GM23338 (cell line): ENCODE measurements around the gene LPP. TPM values are rescaled to one million over a fixed set of nuclear protein-coding genes. Genes with fewer than 3 reads are reported as not detected.

Experiments used
- ATAC-seq: fragments of 200-7000 bp; cut with Tn5 transposase; 3 replicates; pipeline ENCODE4 v1.9.1; 2020
- DNase-seq: peaks from one replicate; pipeline ENCODE4 v3.0.0-alpha.2; 2015; ENCODE audit warnings: low spot score
- H2AFZ ChIP-seq: fragments of 200-600 bp; sonication (generic); 2 replicates; pipeline ENCODE4 v1.8.0; 2016; ENCODE audit warnings: antibody characterized with exemption, mild to moderate bottlenecking, moderate library complexity
- H3F3A ChIP-seq: fragments of 200-600 bp; sonication (generic); replicated peaks from 2 replicates; pipeline ENCODE4 v1.8.0; 2017; ENCODE audit warnings: antibody characterized with exemption, mixed run types, low read depth
- H3K27ac ChIP-seq: fragments of 200-600 bp; sonication (generic); 2 replicates; pipeline ENCODE4 v1.6.1; 2016; ENCODE audit warnings: low read depth
- H3K27me3 ChIP-seq: fragments of 200-600 bp; sonication (generic); 2 replicates; pipeline ENCODE4 v1.8.0; 2016; ENCODE audit warnings: mild to moderate bottlenecking, mixed run types, moderate library complexity; ENCODE audit not compliant: insufficient read depth
- H3K36me3 ChIP-seq: fragments of 200-600 bp; sonication (generic); 2 replicates; pipeline ENCODE4 v1.8.0; 2016; ENCODE audit warnings: mild to moderate bottlenecking; ENCODE audit not compliant: insufficient read depth
- H3K4me1 ChIP-seq: fragments of 200-600 bp; sonication (generic); 2 replicates; pipeline ENCODE4 v1.8.0; 2016; ENCODE audit warnings: mild to moderate bottlenecking, moderate library complexity; ENCODE audit not compliant: insufficient read depth
- H3K4me2 ChIP-seq: fragments of 200-600 bp; sonication (generic); 2 replicates; pipeline ENCODE4 v1.7.1; 2017; ENCODE audit warnings: mixed run types
- H3K4me3 ChIP-seq: fragments of 200-600 bp; sonication (generic); 2 replicates; pipeline ENCODE4 v1.6.1; 2016; ENCODE audit warnings: mixed run types
- H3K79me2 ChIP-seq: fragments of 200-600 bp; sonication (generic); replicated peaks from 2 replicates; pipeline ENCODE4 v1.8.0; 2017; ENCODE audit warnings: mild to moderate bottlenecking; ENCODE audit not compliant: insufficient read depth
- H3K9me2 ChIP-seq: fragments of 200-600 bp; sonication (generic); 2 replicates; pipeline ENCODE4 v1.8.0; 2017; ENCODE audit not compliant: insufficient read depth
- H4K20me1 ChIP-seq: fragments of 200-600 bp; sonication (generic); replicated peaks from 2 replicates; pipeline ENCODE4 v1.8.0; 2017; ENCODE audit warnings: mild to moderate bottlenecking; ENCODE audit not compliant: insufficient read depth
- H3K27ac Mint-ChIP-seq: 2 replicates; pipeline ENCODE4 v1.8.0; 2020; ENCODE audit warnings: inconsistent platforms, mild to moderate bottlenecking, moderate library complexity, mixed read lengths
- H3K27me3 Mint-ChIP-seq: 3 replicates; pipeline ENCODE4 v1.8.0; 2022; ENCODE audit warnings: low read depth, mild to moderate bottlenecking, moderate library complexity, mixed read lengths, inconsistent platforms; ENCODE audit not compliant: insufficient read depth, poor library complexity
- H3K36me3 Mint-ChIP-seq: 3 replicates; pipeline ENCODE4 v1.8.0; 2021; ENCODE audit warnings: low read depth, mild to moderate bottlenecking, inconsistent platforms, moderate library complexity, mixed read lengths
- H3K4me1 Mint-ChIP-seq: 3 replicates; pipeline ENCODE4 v1.8.0; 2020; ENCODE audit warnings: mild to moderate bottlenecking, inconsistent platforms, mixed read lengths
- H3K4me3 Mint-ChIP-seq: 3 replicates; pipeline ENCODE4 v1.8.0; 2021; ENCODE audit warnings: moderate library complexity, mild to moderate bottlenecking, inconsistent platforms, mixed read lengths
- H3K9me3 Mint-ChIP-seq: 3 replicates; pipeline ENCODE4 v1.8.0; 2020; ENCODE audit warnings: moderate library complexity, mild to moderate bottlenecking, inconsistent platforms, mixed read lengths
- CREB1 ChIP-seq: fragments of 250-450 bp; sonication (Bioruptor Pico); IDR thresholded peaks from 2 replicates; pipeline ENCODE4 v1.5.0; 2020; ENCODE audit warnings: low read depth, mild to moderate bottlenecking, moderate library complexity
- CTCF ChIP-seq, 2 experiments: fragments of 200-600 bp in 1 of 2; sonication (generic) in 1 of 2; conservative IDR thresholded peaks; 2 replicates each; pipeline versions ENCODE4 v1.5.1 to v1.6.1; 2016 to 2017; ENCODE audit warnings: antibody characterized with exemption in 2 of 2, low read depth in 2 of 2, mild to moderate bottlenecking in 2 of 2, moderate library complexity in 1 of 2
- EZH2 ChIP-seq: fragments of 200-600 bp; sonication (generic); IDR thresholded peaks from one replicate; pipeline ENCODE4 v1.8.0; 2017; ENCODE audit warnings: antibody characterized with exemption, mild to moderate bottlenecking, low read depth; ENCODE audit not compliant: unreplicated experiment
- EZH2phosphoT487 ChIP-seq: fragments of 200-600 bp; sonication (generic); IDR thresholded peaks from one replicate; pipeline ENCODE4 v1.8.1; 2018; ENCODE audit warnings: antibody characterized with exemption; ENCODE audit not compliant: unreplicated experiment
- JUNB ChIP-seq: IDR thresholded peaks from one replicate; pipeline ENCODE4 v1.6.1; 2016; ENCODE audit warnings: antibody characterized with exemption; ENCODE audit not compliant: unreplicated experiment
- NANOG ChIP-seq: IDR thresholded peaks from 2 replicates; pipeline ENCODE4 v1.6.1; 2016; ENCODE audit warnings: antibody characterized with exemption, borderline replicate concordance
- POLR2AphosphoS5 ChIP-seq: IDR thresholded peaks from 2 replicates; pipeline ENCODE4 v1.6.1; 2016; ENCODE audit warnings: antibody characterized with exemption, low read depth
- STAT1 ChIP-seq: IDR thresholded peaks from one replicate; pipeline ENCODE4 v1.6.1; 2016; ENCODE audit warnings: antibody characterized with exemption; ENCODE audit not compliant: unreplicated experiment
- ZNF114 ChIP-seq: fragments of 250-450 bp; sonication (Bioruptor Pico); IDR thresholded peaks from 2 replicates; pipeline ENCODE4 v1.5.0; 2020; ENCODE audit warnings: mild to moderate bottlenecking, moderate library complexity
- ZNF462 ChIP-seq: fragments of 250-450 bp; sonication (Bioruptor Pico); IDR thresholded peaks from 2 replicates; pipeline ENCODE4 v1.5.0; 2020; ENCODE audit warnings: mild to moderate bottlenecking, moderate library complexity
- polyA plus RNA-seq: library from polyadenylated mRNA; unstranded; fragments of >200 nt; fragmentation: Nextera tagmentation; extraction: Ambion mirVana; gene quantifications from 2 replicates; pipeline ENCODE4 v1.2.1, GENCODE V29; 2016
- total RNA-seq: library from RNA; depleted of rRNA; stranded (reverse); fragments of >200 nt; shearing (Covaris generic); gene quantifications from 2 replicates; pipeline ENCODE4 v1.2.3, GENCODE V29; 2014

LPP gene
- total and polyA plus RNA-seq, 2 experiments from 2014 or later = 23.0 to 35.2 TPM

- H3K4me3 ChIP-seq = no peak overlapping the region
- no peak for ATAC-seq
Observed at GRCh38 chr3:188214442-188214841, 60.5 kb downstream of the LPP start.

More at GRCh38 chr3:188214442-188214841, 60.5 kb downstream of the LPP start:
- Histone ChIP-seq H3K9me2 (peaks cover under 1% of the 10 kb centered on the region; the same call in 1 of the 2 replicates), H3F3A (no peaks in the 10 kb centered on the region), H3K36me3 (no peaks in the 10 kb centered on the region), H2AFZ (no peak overlapping the region), H3K27me3 (no peaks in the 10 kb centered on the region), H3K4me2 (no peak overlapping the region), H4K20me1 (no peaks in the 10 kb centered on the region), H3K27ac (no peak overlapping the region), H3K4me1 (peaks cover 3% of the 10 kb centered on the region; the same call in 1 of the 2 replicates), H3K79me2 (peaks cover 27% of the 10 kb centered on the region)
- peak overlapping the region; percentile 41; the same call in 1 of the 2 replicates for H3K27ac Mint-ChIP-seq
- peaks cover 40% of the 10 kb centered on the region for H3K4me1 Mint-ChIP-seq
- no peak for DNase-seq
- H3K4me3 Mint-ChIP-seq = no peak overlapping the region
- peaks cover under 1% of the 10 kb centered on the region; the same call in 1 of the 3 replicates for H3K36me3 Mint-ChIP-seq
- peaks cover 5% of the 10 kb centered on the region for H3K27me3 Mint-ChIP-seq
- no peaks in the 10 kb centered on the region for H3K9me3 Mint-ChIP-seq
- TF ChIP-seq EZH2 (no peak), JUNB (no peak), ZNF462 (CRISPR knock-in tag) (no peak), CTCF (conservative IDR thresholded peaks at IDR 0.05; ENCODE audit: low read depth in 2 of 2) (no peak), STAT1 (no peak), CREB1 (CRISPR knock-in tag) (no peak), POLR2AphosphoS5 (no peak), ZNF114 (CRISPR knock-in tag) (no peak), EZH2phosphoT487 (no peak), NANOG (no peak)
